Midbrain (tissue), 1 donor: ENCODE measurements around the gene SLC25A48.

Experiments
- DNase-seq: peaks from one replicate; lab custom pipeline; 2025; lab: John Stamatoyannopoulos, UW

The SLC25A48 gene

DNA sequence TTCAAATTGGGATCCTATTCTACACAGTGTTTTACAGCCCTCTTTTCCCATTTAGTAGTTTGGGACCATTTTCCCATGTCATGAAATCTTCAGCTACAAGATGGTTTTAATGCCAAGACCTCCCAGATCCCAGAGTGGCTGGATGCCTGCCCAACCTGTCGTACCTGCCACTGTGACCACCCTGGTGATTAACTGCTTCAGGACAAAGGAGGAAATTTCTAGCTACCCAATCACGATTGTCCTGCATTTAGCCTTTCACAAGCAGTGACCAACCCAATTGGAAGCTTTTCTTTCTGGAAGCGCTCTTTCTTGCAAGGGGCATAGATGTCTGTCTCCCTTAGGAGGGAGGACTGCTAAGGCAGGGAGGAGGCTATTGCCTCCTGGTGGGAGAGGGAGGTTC lies 47.4 kb downstream of the SLC25A48 start:
- no peak for DNase-seq

DNA sequence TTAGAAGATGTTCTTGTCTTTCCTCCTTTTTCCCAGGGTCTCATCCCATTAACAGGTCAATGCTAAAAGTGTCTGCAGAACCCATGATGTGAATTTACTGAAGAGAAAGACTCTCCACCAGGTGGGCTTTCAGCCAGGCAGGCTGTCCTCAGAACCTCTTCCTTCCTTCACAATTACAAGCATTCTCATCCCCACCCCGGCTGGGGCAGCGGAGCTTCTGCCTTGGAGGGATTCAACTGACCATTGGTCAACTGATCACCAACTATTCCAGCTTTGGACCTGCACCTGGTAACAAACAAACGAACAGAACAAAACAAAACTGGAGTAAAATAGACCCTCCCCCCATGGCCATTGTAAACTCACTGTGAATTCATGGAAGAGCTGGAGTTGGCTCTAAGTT lies 48.6 kb downstream of the SLC25A48 start:
- DNase-seq: no peak

DNA sequence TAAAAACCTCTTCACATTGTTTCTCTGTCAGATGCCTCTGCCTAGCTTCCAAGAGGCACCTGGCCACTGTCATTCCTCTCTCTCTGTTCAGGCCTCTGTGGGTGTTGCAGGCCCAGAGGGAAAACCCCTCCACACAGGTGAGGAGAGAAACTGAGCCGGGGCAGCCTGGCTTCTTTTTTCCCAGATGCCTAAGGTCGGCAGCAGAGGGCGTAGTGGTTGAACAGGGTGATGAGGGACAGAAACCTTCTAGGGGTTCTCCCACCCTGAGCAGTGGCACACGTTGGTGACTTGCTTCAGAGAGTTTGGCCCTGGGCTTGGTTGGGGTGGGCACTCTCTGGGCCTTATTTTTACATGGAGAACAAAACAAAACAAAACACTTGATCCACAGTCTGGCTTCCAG lies 49.0 kb downstream of the SLC25A48 start:
- no peak for DNase-seq

DNA sequence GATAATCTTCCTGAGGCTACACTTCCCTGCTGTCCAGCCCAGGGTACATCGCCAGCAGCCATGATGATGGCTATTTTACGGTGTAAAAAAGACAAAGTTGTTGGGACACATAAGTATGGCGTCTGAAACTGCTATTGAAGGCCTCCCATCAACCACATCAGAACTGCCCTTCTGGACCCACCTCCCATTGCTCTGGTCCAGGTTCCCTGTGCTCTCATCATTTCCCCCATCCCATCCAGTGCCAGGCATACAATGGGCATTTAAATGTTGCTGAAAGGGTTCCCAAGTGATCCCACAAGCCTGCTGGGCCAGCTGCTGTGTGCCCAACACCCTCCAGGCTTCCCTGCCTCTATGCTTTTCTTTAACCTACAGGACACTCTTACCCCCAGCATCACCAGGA lies 50.6 kb downstream of the SLC25A48 start:
- no peak for DNase-seq

DNA sequence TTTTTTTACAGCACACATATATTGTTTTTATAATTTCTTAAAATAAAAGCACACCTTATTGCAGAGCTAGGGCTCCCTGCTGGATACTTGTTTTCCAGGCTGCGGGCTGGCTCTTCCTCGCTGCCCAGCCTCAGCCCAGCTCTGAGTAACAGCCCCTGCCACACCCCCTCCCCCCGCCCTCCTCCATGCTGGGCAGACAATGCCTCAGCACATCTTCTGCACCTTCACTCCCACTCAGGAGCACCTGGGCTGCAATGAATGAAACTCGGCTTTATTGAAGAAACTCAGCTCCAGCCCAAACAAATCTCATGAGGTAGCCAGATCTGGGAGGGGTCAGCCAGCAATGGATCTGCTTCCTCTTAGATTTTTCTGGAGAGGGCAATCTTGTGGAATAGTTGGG lies 51.7 kb downstream of the SLC25A48 start:
- no peak for DNase-seq

DNA sequence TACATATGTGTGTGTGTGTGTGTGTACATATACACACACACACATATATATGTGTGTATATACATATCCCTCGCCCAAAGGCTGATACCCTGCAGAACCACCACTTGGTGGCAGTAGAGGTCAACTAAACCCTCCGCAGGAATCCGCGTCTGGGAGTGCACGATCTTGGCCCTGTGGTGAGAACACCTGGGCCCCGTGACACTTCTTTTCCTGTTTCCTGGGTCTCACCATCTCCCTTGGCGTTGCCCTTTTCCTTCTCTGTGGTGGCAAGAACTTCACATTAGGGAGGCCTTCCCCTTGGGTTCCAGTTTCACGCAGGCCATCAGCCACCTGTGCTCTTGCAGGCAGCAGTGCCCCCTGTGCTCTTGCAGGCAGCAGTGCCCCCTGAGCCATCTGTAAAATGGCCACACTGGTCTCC lies 53.0 kb downstream of the SLC25A48 start:
- DNase-seq: peak; percentile 69

DNA sequence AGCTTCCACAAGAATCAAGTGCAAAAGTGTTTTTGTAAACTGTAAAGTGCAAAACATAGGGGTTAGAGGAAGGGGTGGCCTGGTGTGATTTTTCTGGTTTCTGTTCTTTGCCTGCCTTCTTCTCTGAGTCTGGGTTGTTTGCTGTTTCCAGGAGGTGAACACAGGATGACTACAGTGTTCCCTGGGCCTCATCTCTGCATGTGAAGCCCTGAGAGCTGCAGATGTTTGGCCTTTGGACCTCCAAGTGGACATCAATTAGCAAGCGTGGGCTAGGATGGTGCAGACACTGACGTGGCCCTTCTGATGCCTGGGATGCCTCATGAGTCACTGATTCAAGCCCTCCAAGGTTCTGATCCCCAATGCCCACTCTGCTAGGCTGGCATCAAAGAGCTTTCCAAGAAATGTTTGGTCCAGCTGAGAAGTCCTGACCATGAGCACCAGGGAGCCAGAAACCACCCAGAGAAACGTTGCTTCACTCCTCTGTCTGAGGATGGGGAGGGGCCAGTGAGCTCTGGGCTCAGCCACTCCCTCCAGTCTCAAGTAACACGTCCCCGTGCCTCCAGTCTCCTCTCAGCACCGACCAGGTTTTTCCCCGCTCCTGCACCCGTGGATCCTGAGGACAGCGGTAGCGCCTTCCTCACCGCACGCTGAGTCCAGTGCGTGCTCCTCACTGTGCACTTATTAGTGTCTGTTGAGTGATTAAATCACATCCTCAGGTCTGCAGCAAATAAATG lies 53.6 kb downstream of the SLC25A48 start:
- DNase-seq: no peak

DNA sequence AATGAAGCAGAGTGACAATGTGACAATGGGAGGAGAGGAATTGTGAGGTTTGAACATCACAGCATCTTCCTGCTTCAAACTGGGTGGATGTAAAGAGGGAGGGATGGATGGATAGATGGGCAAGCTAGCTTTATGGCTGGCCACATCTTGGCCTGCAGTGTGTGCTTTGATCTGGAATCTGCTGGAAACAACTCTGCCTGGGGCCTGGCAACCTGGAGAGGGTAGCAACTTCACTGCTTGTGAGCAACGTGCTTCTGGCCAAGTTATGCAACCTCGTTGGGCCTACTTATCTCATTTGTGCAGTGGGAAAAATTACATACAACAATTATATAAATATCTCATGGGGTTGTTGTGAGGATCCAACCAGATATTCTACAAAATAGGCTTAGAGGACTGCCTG lies 55.8 kb downstream of the SLC25A48 start:
- DNase-seq: no peak

DNA sequence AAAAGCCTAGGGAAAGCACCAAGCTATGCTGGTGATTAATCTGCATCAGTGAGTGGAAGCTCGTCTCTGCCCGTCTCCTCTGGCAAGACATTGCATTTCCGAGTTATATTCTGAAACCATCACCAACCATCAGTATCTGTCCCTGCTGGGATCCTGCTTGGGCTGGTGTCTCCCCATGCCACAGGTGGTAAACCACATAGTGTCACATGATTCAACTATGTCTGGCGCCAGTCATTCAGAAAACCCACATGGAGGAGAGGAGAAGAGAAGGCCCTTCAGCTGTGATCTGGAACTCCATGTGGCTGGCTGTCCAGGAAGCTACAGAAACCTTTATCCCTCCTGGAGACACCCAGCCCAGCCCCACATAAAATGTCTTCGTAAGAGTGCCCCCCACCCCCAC lies 56.4 kb downstream of the SLC25A48 start:
- no peak for DNase-seq

DNA sequence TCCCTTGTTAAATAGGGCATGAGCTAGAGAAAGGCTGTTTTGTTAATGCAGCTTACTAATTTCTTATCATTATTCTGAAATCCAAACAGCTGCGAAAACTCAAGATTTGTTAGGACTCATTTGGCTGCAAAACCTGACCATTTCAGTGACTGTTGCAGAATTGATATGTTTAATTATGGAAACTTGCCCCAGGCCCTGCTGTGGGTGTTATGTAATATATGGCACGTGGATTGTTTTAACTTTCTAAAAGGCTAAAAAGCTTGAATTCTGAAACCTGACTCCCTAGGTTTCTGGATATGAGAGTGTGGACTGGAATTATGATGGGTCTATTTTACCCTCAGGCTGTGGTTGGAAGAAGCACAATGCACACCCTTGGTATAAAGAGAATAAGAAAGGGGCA lies 56.8 kb downstream of the SLC25A48 start:
- no peak for DNase-seq

DNA sequence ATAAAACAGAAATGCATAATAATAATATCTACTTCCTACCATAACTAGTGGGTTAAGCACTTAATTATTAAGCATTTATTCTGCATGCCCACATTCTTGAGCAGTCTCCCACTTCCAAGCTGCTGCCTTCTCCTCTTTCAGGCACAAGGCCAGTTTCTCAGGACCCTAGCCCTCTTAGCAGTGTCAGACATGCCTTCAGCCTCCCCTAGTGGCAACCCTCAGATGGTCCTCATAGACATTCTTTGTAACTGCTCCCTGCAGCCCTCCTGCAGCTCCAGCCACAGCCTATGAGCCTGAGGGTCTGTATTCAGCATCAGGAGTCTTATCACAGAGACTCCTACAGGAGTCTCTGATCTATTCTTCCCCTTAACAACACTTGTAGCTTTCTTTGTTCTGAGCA lies 57.3 kb downstream of the SLC25A48 start:
- DNase-seq: no peak

DNA sequence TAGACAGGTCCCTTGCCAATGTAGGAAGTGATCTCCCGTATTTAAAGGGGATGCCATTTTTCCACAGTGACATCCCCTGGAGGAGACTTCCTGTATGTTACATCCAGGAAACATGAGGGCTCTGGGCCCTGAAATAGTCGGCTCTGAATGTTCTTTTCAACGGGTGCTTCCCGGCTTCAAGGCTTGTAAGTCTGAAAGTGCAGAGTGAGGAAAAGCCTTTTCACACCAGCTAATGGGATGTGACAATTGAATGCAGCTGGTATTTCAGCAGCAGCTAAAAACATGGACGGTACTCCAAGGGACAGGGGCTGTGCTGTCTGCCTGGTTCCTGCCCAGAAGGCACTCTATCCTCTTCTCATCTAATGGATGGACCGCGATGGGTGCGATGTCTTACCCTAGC lies 59.8 kb downstream of the SLC25A48 start:
- DNase-seq: no peak

DNA sequence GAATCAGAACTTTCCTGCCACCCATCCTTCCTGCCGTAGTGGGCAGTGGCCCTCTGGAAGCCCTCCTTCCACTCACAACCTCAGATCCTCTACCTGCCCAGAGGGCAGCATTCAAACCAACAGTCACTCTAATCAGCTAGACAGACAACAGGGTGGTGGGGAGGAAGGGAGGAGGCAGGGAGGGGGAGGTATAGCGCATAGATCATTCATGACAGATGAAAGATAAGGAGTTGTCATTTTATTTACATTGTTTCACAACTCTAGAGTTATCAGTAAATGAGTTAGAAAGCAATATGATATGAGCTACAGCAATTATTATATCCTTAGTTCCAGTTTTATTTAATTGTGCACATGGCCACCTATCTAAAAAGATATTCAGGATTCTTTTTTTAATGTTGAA lies 60.3 kb downstream of the SLC25A48 start:
- no peak for DNase-seq

DNA sequence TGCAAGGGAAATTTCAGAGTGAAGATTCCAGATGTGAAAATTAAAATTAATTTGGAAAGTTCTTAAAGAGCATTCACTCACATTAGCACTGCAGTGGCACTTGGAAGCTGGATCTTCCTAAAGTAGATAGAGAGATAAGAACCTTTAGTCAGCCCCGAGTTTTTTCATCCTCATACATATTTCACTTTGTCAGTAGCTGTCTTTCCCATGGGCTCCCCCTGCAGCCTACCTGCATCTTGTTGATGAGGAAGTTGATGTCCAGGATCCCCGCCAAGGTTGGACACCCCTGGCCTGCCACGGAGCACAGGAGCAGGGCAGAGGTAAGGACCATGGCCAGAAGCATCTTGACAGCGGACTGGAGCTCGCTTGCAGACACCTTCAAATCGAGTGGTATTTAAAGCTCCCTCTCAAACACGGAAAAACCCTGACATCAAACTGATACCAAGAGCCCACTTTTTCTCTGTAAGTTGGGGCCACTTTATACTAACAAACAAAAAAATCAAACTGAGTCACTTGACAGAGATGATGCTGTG lies 61.1 kb downstream of the SLC25A48 start, which contains the start of gene IL9:
TSS of gene IL9 (minus strand) at position 368 of the 533 bp plus-strand sequence. CDS start at position 343, 25 bp downstream.
- DNase-seq: no peak

DNA sequence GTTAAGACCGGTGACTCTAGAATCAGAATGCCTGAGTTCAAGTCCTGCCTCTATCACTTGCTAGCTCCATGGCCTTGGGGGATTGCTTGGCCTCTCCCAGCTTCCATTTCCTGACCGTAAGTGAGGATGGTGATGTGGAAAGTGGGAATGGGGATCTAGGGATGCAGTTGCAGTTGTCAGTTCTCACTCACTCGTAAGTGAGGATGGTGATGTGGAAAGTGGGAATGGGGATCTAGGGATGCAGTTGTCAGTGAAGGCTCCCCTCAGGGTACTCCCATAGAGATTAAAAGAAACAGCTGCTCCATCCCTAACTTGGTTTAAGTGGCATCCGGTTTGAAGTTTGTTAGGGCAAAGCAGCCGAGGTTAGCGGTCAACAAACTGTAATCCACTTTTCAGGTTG lies 64.2 kb downstream of the SLC25A48 start:
- no peak for DNase-seq

DNA sequence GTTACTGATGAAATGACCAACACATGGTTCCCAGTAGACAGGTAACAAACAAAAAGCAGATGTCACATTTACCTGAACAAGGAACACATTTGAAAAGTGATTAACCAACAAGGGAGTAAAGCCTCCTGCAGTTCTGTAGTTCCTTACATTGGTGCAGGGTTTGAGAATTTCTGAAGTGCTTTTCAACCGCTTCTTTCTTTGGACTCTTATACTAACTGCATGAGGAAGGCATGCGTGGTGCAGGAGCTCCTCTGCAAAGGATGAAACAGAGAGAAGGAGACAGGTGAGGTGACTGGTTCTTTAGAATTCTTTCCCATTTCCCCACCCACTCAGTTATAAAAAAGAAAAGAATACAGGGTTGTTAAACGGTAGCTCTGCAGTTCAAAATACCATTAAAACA lies 65.8 kb downstream of the SLC25A48 start:
- DNase-seq: no peak

DNA sequence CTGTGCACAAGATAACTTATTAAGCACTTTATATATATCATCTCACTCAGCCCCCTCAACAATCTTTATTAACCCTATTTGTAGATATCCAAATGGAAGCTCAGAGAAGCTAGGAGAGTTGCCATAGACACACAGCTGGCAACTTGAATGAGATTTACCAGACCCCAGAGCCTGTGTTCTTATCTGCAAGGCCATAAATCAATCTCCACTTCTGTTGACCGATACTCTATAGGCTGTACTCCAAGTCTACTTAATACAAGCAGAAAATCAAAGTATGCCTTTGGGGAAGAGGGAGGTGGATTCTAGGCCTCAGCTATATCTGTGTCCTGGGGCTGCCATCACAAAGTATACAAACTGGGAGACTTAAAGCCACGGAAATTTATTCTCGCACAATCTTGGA lies 67.2 kb downstream of the SLC25A48 start:
- DNase-seq: no peak

DNA sequence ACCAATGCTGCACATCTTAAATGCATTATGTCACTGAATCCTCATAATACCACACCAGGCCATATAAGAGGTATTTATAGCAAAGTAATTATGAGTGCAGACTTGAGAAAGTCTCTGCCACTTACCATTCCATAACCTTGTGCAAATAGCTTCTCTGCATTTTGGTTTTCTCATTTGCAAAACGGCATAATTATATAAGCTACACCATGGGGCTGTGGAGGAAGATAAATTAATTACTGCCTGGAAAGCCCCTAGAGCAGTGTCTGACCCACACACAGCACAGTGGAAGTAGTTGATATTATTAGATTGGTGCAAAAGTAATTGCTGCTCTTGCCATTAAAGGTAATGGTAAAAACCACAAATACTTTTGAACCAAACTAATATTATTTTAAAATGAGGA lies 70.7 kb downstream of the SLC25A48 start:
- DNase-seq: no peak

DNA sequence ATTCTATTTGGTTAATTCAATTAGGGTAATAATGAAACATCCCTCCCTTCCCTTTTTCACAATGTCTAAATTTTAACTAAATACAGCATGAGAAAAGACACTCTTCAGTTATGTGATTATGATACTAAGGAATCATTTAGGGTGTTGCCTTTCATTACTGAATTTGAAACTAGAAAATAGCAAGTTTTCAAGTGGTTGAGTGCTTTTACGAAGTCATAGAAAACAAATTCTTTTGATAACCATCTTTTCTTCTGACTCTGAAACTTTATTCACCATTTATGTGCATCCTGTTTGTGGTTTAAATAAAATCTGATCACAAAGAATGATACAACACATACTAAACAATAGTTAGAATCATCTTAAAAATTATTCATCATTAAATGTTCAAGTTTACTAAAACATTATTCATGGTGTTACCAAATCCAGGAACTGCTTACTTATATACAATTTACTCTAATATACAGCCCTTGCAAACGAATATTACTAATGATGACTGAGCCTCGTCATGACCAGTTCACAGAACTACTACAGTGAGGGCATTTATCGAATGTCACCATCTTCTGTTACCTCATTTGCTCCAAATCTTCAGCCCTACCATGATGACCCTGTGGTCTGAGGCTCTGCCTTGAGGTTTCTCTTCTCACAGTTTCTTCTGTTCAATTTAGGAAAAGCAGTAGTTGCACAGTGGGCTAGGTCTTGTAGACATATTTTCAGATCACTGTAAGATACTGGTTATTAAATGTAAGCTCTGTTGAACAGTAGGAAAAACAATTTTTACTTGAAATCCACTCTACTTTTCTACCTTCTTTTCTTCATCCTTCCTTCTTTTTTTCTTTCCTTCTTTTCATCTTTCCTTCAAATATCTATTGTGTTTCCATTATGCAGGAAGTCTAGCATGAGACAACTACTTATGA lies 79.5 kb downstream of the SLC25A48 start:
- DNase-seq: no peak

DNA sequence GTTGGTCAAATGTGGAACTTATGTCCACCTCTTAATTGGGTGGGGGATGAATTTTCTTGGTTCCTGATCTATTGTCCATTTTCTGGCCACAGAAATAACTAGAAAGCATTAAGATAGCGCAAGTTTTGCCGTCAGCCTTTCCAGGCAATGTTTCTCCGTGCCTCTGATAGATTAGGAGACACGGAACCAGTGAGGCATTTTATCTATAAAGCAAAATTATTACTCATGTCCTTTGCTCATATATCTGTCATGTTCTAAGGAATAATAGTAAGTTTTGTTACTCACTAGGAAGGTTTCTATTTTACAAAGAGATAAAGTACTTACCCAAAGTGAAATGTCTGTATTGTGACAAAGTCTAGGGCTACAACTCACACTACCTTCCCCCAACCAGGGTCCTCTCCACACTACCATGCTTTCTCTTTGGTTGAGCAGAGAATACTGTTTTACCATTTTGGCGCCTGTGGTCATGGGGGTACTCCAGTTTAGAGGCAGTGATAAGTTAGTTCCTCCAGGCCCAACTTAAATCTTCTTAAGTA lies 81.1 kb downstream of the SLC25A48 start:
- DNase-seq: no peak

DNA sequence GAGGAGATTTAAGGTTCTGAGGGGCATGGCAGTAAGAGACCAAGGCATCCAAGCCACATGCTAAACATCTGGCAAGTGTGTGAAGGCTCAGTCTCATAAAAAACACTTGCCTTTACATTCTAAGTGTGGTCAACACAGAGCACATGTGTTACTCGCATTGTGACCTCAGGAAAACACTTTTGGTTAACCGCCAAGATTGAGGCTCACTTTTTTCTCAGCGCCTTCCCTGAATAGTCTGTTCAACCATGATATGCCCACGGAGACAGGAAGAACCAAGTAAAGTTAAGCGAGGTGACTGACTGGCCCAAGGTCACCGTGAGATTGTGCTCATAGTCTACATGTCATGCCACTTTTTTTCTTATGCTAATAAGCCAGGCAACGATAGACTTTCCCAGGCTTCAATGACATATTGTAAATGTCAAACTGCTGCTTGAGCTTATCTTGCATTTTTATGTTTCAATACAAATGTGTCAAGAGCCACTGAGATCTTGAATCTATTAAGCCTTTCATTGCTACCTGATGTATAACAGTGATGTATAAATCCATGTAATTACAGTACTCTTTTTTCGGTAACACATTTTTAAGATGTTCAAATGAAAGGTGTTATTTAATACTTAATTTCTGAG lies 82.3 kb downstream of the SLC25A48 start:
- no peak for DNase-seq

DNA sequence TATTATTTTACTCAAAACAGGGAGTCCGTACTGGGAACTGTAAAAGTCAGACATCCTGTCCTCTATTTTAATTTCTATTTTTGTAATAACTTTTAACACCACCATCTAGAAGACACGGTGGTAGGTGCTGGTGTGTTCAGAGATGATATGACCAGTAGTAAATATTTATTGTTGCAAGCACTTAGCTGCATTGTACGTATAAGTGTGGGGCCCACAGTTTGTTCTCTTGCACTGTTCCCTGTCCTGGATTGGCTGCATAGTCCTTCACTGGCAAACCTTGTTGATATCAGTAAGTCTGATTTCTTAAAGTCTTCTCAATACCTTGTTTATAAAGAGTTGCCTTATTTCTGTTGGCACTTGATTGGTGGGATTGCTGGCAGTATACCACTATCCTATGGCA lies 85.7 kb downstream of the SLC25A48 start:
- no peak for DNase-seq
